ENCODE measurements around the gene FNDC7.

FNDC7 gene

GRCh38 chr1:108706643-108707042 lies 6.1 kb upstream of the FNDC7 start:
- Histone ChIP-seq H3K36me3 (ENCODE audit: insufficient read depth, low read length) (peaks cover 5% of the 10 kb centered on the region), H3K9me3 (ENCODE audit: low read length) (no peaks in the 10 kb centered on the region), H3K4me1 (ENCODE audit: insufficient read depth, low read length) (no peaks in the 10 kb centered on the region), H3K4me3 (ENCODE audit: low read length) (no peak overlapping the region), H2AFZ (ENCODE audit: low read depth, low read length) (no peak overlapping the region), H3K27me3 (ENCODE audit: insufficient read depth, low read length) (no peaks in the 10 kb centered on the region)

GRCh38 chr1:108708691-108709660 lies 3.7 kb upstream of the FNDC7 start:
- no peak overlapping the region for H3K4me3 ChIP-seq (ENCODE audit: low read length)
- H3K27me3 ChIP-seq (ENCODE audit: insufficient read depth, low read length) = no peaks in the 10 kb centered on the region
- H3K36me3 ChIP-seq (ENCODE audit: insufficient read depth, low read length) = no peaks in the 10 kb centered on the region
- H3K9me3 ChIP-seq (ENCODE audit: low read length) = no peaks in the 10 kb centered on the region
- no peaks in the 10 kb centered on the region for H3K4me1 ChIP-seq (ENCODE audit: insufficient read depth, low read length)
- H2AFZ ChIP-seq (ENCODE audit: low read depth, low read length) = no peak overlapping the region

GRCh38 chr1:108715932-108716331 lies 3.2 kb downstream of the FNDC7 start:
- Histone ChIP-seq H3K9me3 (ENCODE audit: low read length) (no peaks in the 10 kb centered on the region), H3K4me1 (ENCODE audit: insufficient read depth, low read length) (peaks cover 33% of the 10 kb centered on the region), H3K4me3 (ENCODE audit: low read length) (peak overlapping the region; percentile 33)

GRCh38 chr1:108716437-108717230 lies 3.9 kb downstream of the FNDC7 start:
- peak overlapping the region; percentile 33 for H3K4me3 ChIP-seq (ENCODE audit: low read length)
- no peaks in the 10 kb centered on the region for H3K27me3 ChIP-seq (ENCODE audit: insufficient read depth, low read length)
- no peaks in the 10 kb centered on the region for H3K36me3 ChIP-seq (ENCODE audit: insufficient read depth, low read length)
- no peaks in the 10 kb centered on the region for H3K9me3 ChIP-seq (ENCODE audit: low read length)
- peaks cover 33% of the 10 kb centered on the region for H3K4me1 ChIP-seq (ENCODE audit: insufficient read depth, low read length)
- peak overlapping the region; percentile 56 for H2AFZ ChIP-seq (ENCODE audit: low read depth, low read length)

More at GRCh38 chr1:108715932-108716331, 3.2 kb downstream of the FNDC7 start:
- Histone ChIP-seq H3K27me3 (ENCODE audit: insufficient read depth, low read length) (no peaks in the 10 kb centered on the region), H2AFZ (ENCODE audit: low read depth, low read length) (peak overlapping the region; percentile 56), H3K36me3 (ENCODE audit: insufficient read depth, low read length) (no peaks in the 10 kb centered on the region)

- Histone ChIP-seq H3K4me1 (ENCODE audit: insufficient read depth, low read length) (peaks cover 33% of the 10 kb centered on the region), H3K4me3 (ENCODE audit: low read length) (no peak overlapping the region), H3K36me3 (ENCODE audit: insufficient read depth, low read length) (no peaks in the 10 kb centered on the region), H3K9me3 (ENCODE audit: low read length) (no peaks in the 10 kb centered on the region), H3K27me3 (ENCODE audit: insufficient read depth, low read length) (no peaks in the 10 kb centered on the region), H2AFZ (ENCODE audit: low read depth, low read length) (no peak overlapping the region)
Measured at GRCh38 chr1:108717774-108718316, 5.1 kb downstream of the FNDC7 start.

GRCh38 chr1:108718927-108719655 lies 6.4 kb downstream of the FNDC7 start:
- no peak overlapping the region for H3K4me3 ChIP-seq (ENCODE audit: low read length)
- H3K9me3 ChIP-seq (ENCODE audit: low read length) = no peaks in the 10 kb centered on the region
- peaks cover 44% of the 10 kb centered on the region for H3K4me1 ChIP-seq (ENCODE audit: insufficient read depth, low read length)
- H3K27me3 ChIP-seq (ENCODE audit: insufficient read depth, low read length) = no peaks in the 10 kb centered on the region
- H3K36me3 ChIP-seq (ENCODE audit: insufficient read depth, low read length) = no peaks in the 10 kb centered on the region
- H2AFZ ChIP-seq (ENCODE audit: low read depth, low read length) = peak overlapping the region; percentile 10

- no peaks in the 10 kb centered on the region for H3K9me3 ChIP-seq (ENCODE audit: low read length)
- no peaks in the 10 kb centered on the region for H3K27me3 ChIP-seq (ENCODE audit: insufficient read depth, low read length)
- H3K36me3 ChIP-seq (ENCODE audit: insufficient read depth, low read length) = no peaks in the 10 kb centered on the region
- H2AFZ ChIP-seq (ENCODE audit: low read depth, low read length) = peak overlapping the region; percentile 10
- H3K4me3 ChIP-seq (ENCODE audit: low read length) = no peak overlapping the region
- H3K4me1 ChIP-seq (ENCODE audit: insufficient read depth, low read length) = peaks cover 44% of the 10 kb centered on the region
Measured at GRCh38 chr1:108719656-108720435, 7.1 kb downstream of the FNDC7 start.

GRCh38 chr1:108722292-108722691 lies 9.6 kb downstream of the FNDC7 start:
- Histone ChIP-seq H3K36me3 (ENCODE audit: insufficient read depth, low read length) (no peaks in the 10 kb centered on the region), H3K4me1 (ENCODE audit: insufficient read depth, low read length) (peaks cover 23% of the 10 kb centered on the region), H3K9me3 (ENCODE audit: low read length) (no peaks in the 10 kb centered on the region), H3K4me3 (ENCODE audit: low read length) (no peak overlapping the region), H2AFZ (ENCODE audit: low read depth, low read length) (no peak overlapping the region), H3K27me3 (ENCODE audit: insufficient read depth, low read length) (no peaks in the 10 kb centered on the region)

GRCh38 chr1:108725906-108726305 lies 13.2 kb downstream of the FNDC7 start:
- Histone ChIP-seq H3K4me3 (ENCODE audit: low read length) (no peak overlapping the region), H3K9me3 (ENCODE audit: low read length) (no peaks in the 10 kb centered on the region), H2AFZ (ENCODE audit: low read depth, low read length) (no peak overlapping the region), H3K27me3 (ENCODE audit: insufficient read depth, low read length) (no peaks in the 10 kb centered on the region), H3K36me3 (ENCODE audit: insufficient read depth, low read length) (no peaks in the 10 kb centered on the region), H3K4me1 (ENCODE audit: insufficient read depth, low read length) (peaks cover 11% of the 10 kb centered on the region)

- Histone ChIP-seq H2AFZ (ENCODE audit: low read depth, low read length) (no peak overlapping the region), H3K9me3 (ENCODE audit: low read length) (no peaks in the 10 kb centered on the region), H3K36me3 (ENCODE audit: insufficient read depth, low read length) (no peaks in the 10 kb centered on the region), H3K4me1 (ENCODE audit: insufficient read depth, low read length) (peaks cover 7% of the 10 kb centered on the region), H3K4me3 (ENCODE audit: low read length) (no peak overlapping the region), H3K27me3 (ENCODE audit: insufficient read depth, low read length) (no peaks in the 10 kb centered on the region)
Measured at GRCh38 chr1:108728327-108728923, 15.7 kb downstream of the FNDC7 start.

- Histone ChIP-seq H3K4me3 (ENCODE audit: low read length) (no peak overlapping the region), H2AFZ (ENCODE audit: low read depth, low read length) (no peak overlapping the region), H3K4me1 (ENCODE audit: insufficient read depth, low read length) (no peaks in the 10 kb centered on the region), H3K36me3 (ENCODE audit: insufficient read depth, low read length) (no peaks in the 10 kb centered on the region), H3K9me3 (ENCODE audit: low read length) (no peaks in the 10 kb centered on the region), H3K27me3 (ENCODE audit: insufficient read depth, low read length) (no peaks in the 10 kb centered on the region)
Measured at GRCh38 chr1:108729481-108729880, 16.8 kb downstream of the FNDC7 start.

GRCh38 chr1:108732398-108732797 lies 19.7 kb downstream of the FNDC7 start:
- Histone ChIP-seq H3K27me3 (ENCODE audit: insufficient read depth, low read length) (no peaks in the 10 kb centered on the region), H3K4me1 (ENCODE audit: insufficient read depth, low read length) (no peaks in the 10 kb centered on the region), H3K9me3 (ENCODE audit: low read length) (no peaks in the 10 kb centered on the region)

More at GRCh38 chr1:108732398-108732797, 19.7 kb downstream of the FNDC7 start:
- H2AFZ ChIP-seq (ENCODE audit: low read depth, low read length) = no peak overlapping the region
- H3K4me3 ChIP-seq (ENCODE audit: low read length) = no peak overlapping the region
- H3K36me3 ChIP-seq (ENCODE audit: insufficient read depth, low read length) = no peaks in the 10 kb centered on the region
